Lung (tissue), 12 donors: Measurements from ENCODE around the gene TTC27. TPM values are rescaled to one million over a fixed set of nuclear protein-coding genes. Genes with fewer than 3 reads are reported as not detected.

ENCODE experiments used
- ATAC-seq: fragments of 200-7000 bp; cut with Tn5 transposase; one replicate; pipeline ENCODE4 v1.9.1; 2020; ENCODE audit warnings: moderate number of reproducible peaks; ENCODE audit not compliant: insufficient read depth, low FRiP score
- DNase-seq, 3 donors: peaks; one replicate each; pipeline ENCODE4 v3.0.0-alpha.2; 2013 to 2017
- H3K27ac ChIP-seq, 2 donors: one replicate each; pipeline ENCODE4 v1.5.1; 2013; ENCODE audit warnings: mild to moderate bottlenecking in 2 of 2, moderate library complexity in 2 of 2, control low read depth in 1 of 2, inconsistent platforms in 1 of 2, low read depth in 1 of 2, low read length in 1 of 2
- H3K27me3 ChIP-seq, 3 donors: one replicate each; pipeline ENCODE4 v1.5.1; 2013; ENCODE audit warnings: low read length in 2 of 3; ENCODE audit not compliant: control insufficient read depth in 3 of 3, insufficient read depth in 3 of 3
- H3K36me3 ChIP-seq, 4 donors: one replicate each; pipeline ENCODE4 v1.5.1; 2013; ENCODE audit warnings: low read length in 4 of 4, mild to moderate bottlenecking in 1 of 4, moderate library complexity in 1 of 4; ENCODE audit not compliant: control insufficient read depth in 4 of 4, insufficient read depth in 4 of 4
- H3K4me1 ChIP-seq, 5 donors: one replicate each; pipeline ENCODE4 v1.5.1; 2013; ENCODE audit warnings: low read length in 5 of 5, mild to moderate bottlenecking in 2 of 5, moderate library complexity in 1 of 5; ENCODE audit not compliant: control insufficient read depth in 5 of 5, insufficient read depth in 5 of 5
- H3K4me3 ChIP-seq: one replicate; pipeline ENCODE4 v1.5.1; 2013; ENCODE audit warnings: mild to moderate bottlenecking, control low read depth, moderate library complexity
- H3K9ac ChIP-seq, 2 donors: one replicate each; pipeline ENCODE4 v1.5.1; 2013; ENCODE audit warnings: low read length in 2 of 2, control low read depth in 1 of 2; ENCODE audit not compliant: insufficient read depth in 1 of 2
- H3K9me3 ChIP-seq, 4 donors: one replicate each; pipeline ENCODE4 v1.5.1; 2013; ENCODE audit warnings: low read length in 3 of 4, mild to moderate bottlenecking in 1 of 4, moderate library complexity in 1 of 4; ENCODE audit not compliant: control insufficient read depth in 4 of 4, insufficient read depth in 3 of 4
- CTCF ChIP-seq: IDR thresholded peaks from 2 replicates; pipeline ENCODE4 v1.5.1; 2012; ENCODE audit warnings: mild to moderate bottlenecking; ENCODE audit errors: control extremely low read depth, extremely low read depth
- WGBS, 2 donors: extraction: QIAGEN DNeasy Blood & Tissue Kit; methylation state at CpG; one replicate each; pipeline ENCODE4 v1.1.7; 2013; 5-methylcytosine and 5-hydroxymethylcytosine counted together
- polyA plus RNA-seq, 2 donors: library from polyadenylated mRNA; stranded (reverse); fragments of 200-250 nt; gene quantifications; one replicate each; pipeline ENCODE4 v1.2.1, GENCODE V29; 2013
- total RNA-seq, 2 donors: library from RNA; depleted of rRNA in 1 of 2; stranded (reverse); fragments of >200 nt in 1 of 2; gene quantifications; one replicate each; pipeline ENCODE4 v1.2.1, GENCODE V29; 2014 to 2021
- donor health status: control.
- donor health status: control.
- donor health status: Bipolar disorder and iron deficiency.
- donor health status: healthy.
- donor health status: DM: yes; HTN: yes; CAD: no.

Gene TTC27
- total and polyA plus RNA-seq, 4 donors = 5.2 to 17.4 (median 12.3) TPM

GRCh38 chr2:32712870-32713269 lies 85.0 kb downstream of the TTC27 start:
- Histone ChIP-seq H3K9ac (no peak overlapping the region), H3K27ac (no peak overlapping the region), H3K4me1 (peaks cover 0 to 12% (median 3%) of the 10 kb centered on the region in 5 donors), H3K36me3 (peaks cover 0 to 3% (median 1%) of the 10 kb centered on the region in 4 donors), H3K27me3 (no peaks in the 10 kb centered on the region), H3K4me3 (no peak overlapping the region), H3K9me3 (no peaks in the 10 kb centered on the region)
- TF ChIP-seq CTCF = no peak
- DNase-seq (no peak), ATAC-seq (no peak)
- 87 to 94% methylated on average over 2 of the region's 2 CpGs for WGBS, 2 donors

GRCh38 chr2:32714521-32714920 lies 86.7 kb downstream of the TTC27 start:
- 86 to 91% methylated on average over 1 of the region's 1 CpG for WGBS, 2 donors
- TF ChIP-seq CTCF = no peak

GRCh38 chr2:32715391-32715841 lies 87.6 kb downstream of the TTC27 start:
- TF ChIP-seq CTCF = no peak
- no peak overlapping the region for H3K4me3 ChIP-seq
- peak overlapping the region in 1 of 2 donors; percentile 66 for H3K27ac ChIP-seq
- H3K9me3 ChIP-seq = no peaks in the 10 kb centered on the region
- H3K4me1 ChIP-seq = peaks cover 0 to 18% (median 3%) of the 10 kb centered on the region in 5 donors
- no peak overlapping the region for H3K9ac ChIP-seq
- DNase-seq (no peak), ATAC-seq (no peak)
- 79 to 80% methylated on average over 4 of the region's 4 CpGs for WGBS, 2 donors
- no peaks in the 10 kb centered on the region for H3K27me3 ChIP-seq
- H3K36me3 ChIP-seq = peaks cover 0 to 3% (median 1%) of the 10 kb centered on the region in 4 donors

More at GRCh38 chr2:32714521-32714920, 86.7 kb downstream of the TTC27 start:
- peaks cover 0 to 13% (median 3%) of the 10 kb centered on the region in 5 donors for H3K4me1 ChIP-seq
- DNase-seq (no peak), ATAC-seq (no peak)
- no peaks in the 10 kb centered on the region for H3K9me3 ChIP-seq
- H3K27ac ChIP-seq = no peak overlapping the region
- H3K4me3 ChIP-seq = no peak overlapping the region
- H3K36me3 ChIP-seq = peaks cover 0 to 3% (median 1%) of the 10 kb centered on the region in 4 donors
- no peaks in the 10 kb centered on the region for H3K27me3 ChIP-seq
- H3K9ac ChIP-seq = no peak overlapping the region

- no peak for DNase-seq
- Histone ChIP-seq H3K9ac (no peak overlapping the region), H3K4me1 (peaks cover 0 to 18% (median 6%) of the 10 kb centered on the region in 5 donors), H3K9me3 (no peaks in the 10 kb centered on the region), H3K27me3 (no peaks in the 10 kb centered on the region), H3K27ac (peak overlapping the region in 1 of 2 donors; percentile 66), H3K4me3 (no peak overlapping the region), H3K36me3 (peaks cover 0 to 3% (median 1%) of the 10 kb centered on the region in 4 donors)
- TF ChIP-seq CTCF = no peak
- WGBS, 2 donors = 91% methylated on average over 1 of the region's 1 CpG
- no peak for ATAC-seq
Measured at GRCh38 chr2:32715981-32716380, 88.1 kb downstream of the TTC27 start.
